Endodermal cell (in vitro differentiated cells): Measurements from ENCODE around the gene CTCFL. TPM values are rescaled to one million over a fixed set of nuclear protein-coding genes. Genes with fewer than 3 reads are reported as not detected.

Experiments used
- DNase-seq: peaks from one replicate; pipeline ENCODE4 v3.0.0-alpha.2; 2017
- H3K27ac ChIP-seq: 2 replicates; pipeline ENCODE4 v1.5.1; 2013; ENCODE audit warnings: mild to moderate bottlenecking, low read depth, low read length, moderate library complexity
- H3K27me3 ChIP-seq: 2 replicates; pipeline ENCODE4 v1.6.1; 2013; ENCODE audit warnings: mild to moderate bottlenecking, low read length, moderate library complexity; ENCODE audit not compliant: insufficient read depth, control insufficient read depth, poor library complexity, severe bottlenecking
- H3K36me3 ChIP-seq: 2 replicates; pipeline ENCODE4 v1.7.0; 2013; ENCODE audit warnings: mild to moderate bottlenecking, low read length, moderate library complexity; ENCODE audit not compliant: control insufficient read depth, insufficient read depth
- H3K4me1 ChIP-seq: one replicate; pipeline ENCODE4 v1.7.0; 2013; ENCODE audit warnings: low read length; ENCODE audit not compliant: control insufficient read depth, insufficient read depth
- H3K4me3 ChIP-seq: 2 replicates; pipeline ENCODE4 v1.5.1; 2013; ENCODE audit warnings: mild to moderate bottlenecking, low read length, moderate library complexity
- H3K9ac ChIP-seq: 2 replicates; pipeline ENCODE4 v1.6.1; 2013; ENCODE audit warnings: mild to moderate bottlenecking, low read length, moderate library complexity; ENCODE audit not compliant: poor library complexity, severe bottlenecking; ENCODE audit errors: extremely low read depth
- H3K9me3 ChIP-seq: 2 replicates; pipeline ENCODE4 v1.6.1; 2013; ENCODE audit warnings: mild to moderate bottlenecking, low read length, moderate library complexity; ENCODE audit not compliant: control insufficient read depth
- H3K27ac Mint-ChIP-seq: 2 replicates; pipeline ENCODE4 v1.8.0; 2020; ENCODE audit warnings: mixed read lengths
- H3K27me3 Mint-ChIP-seq: 2 replicates; pipeline ENCODE4 v1.8.0; 2021; ENCODE audit warnings: mild to moderate bottlenecking, mixed read lengths; ENCODE audit not compliant: insufficient read depth
- H3K36me3 Mint-ChIP-seq: 2 replicates; pipeline ENCODE4 v1.8.0; 2020; ENCODE audit warnings: low read depth, mixed read lengths
- H3K4me1 Mint-ChIP-seq: 2 replicates; pipeline ENCODE4 v1.8.0; 2020; ENCODE audit warnings: mixed read lengths
- H3K4me3 Mint-ChIP-seq: 2 replicates; pipeline ENCODE4 v1.8.0; 2020; ENCODE audit warnings: mild to moderate bottlenecking, moderate library complexity, mixed read lengths
- H3K9me3 Mint-ChIP-seq: 2 replicates; pipeline ENCODE4 v1.8.0; 2020; ENCODE audit warnings: mild to moderate bottlenecking, mixed read lengths
- WGBS, 2 experiments: methylation state at CpG; one replicate each; pipeline versions ENCODE4 v1.1.5 to v1.1.7; 2013; ENCODE audit warnings: missing lambda C conversion rate in 2 of 2, mixed read lengths in 1 of 2; ENCODE audit not compliant: insufficient coverage in 1 of 2, insufficient read length in 1 of 2; 5-methylcytosine and 5-hydroxymethylcytosine counted together
- total RNA-seq, 2 donors: library from RNA; stranded (reverse); fragmentation: NEBNext Ultra II Directional in 1 of 2; extraction: Animal tissue kit (Norgen Biotek cat#: 25700) in 1 of 2; gene quantifications; 2 replicates in 1 of 2; 3 replicates in 1 of 2; pipeline ENCODE4 v1.2.1, GENCODE V29; 2021
- TF ChIP-seq, protein P1 (sequence below): fragments of 200-600 bp; sonication (generic); conservative IDR thresholded peaks from 2 replicates; pipeline ENCODE4 v1.5.0; 2021; ENCODE audit warnings: antibody characterized with exemption, mild to moderate bottlenecking

CTCFL gene
- total RNA-seq, 2 donors from 2014 or later: 0.33 to 1.4 TPM

GRCh38 chr20:57529160-57529585 is 4.2 kb upstream of the CTCFL start:
- Mint-ChIP-seq H3K27ac (no peak overlapping the region), H3K36me3 (no peaks in the 10 kb centered on the region), H3K27me3 (peaks cover 4% of the 10 kb centered on the region), H3K4me3 (no peak overlapping the region), H3K9me3 (peaks cover 10% of the 10 kb centered on the region), H3K4me1 (no peaks in the 10 kb centered on the region)
- no peak overlapping the region for H3K4me3 ChIP-seq
- no peaks in the 10 kb centered on the region for H3K27me3 ChIP-seq
- no peaks in the 10 kb centered on the region for H3K36me3 ChIP-seq
- H3K9ac ChIP-seq: no peak overlapping the region
- H3K27ac ChIP-seq: no peak overlapping the region
- no peaks in the 10 kb centered on the region for H3K9me3 ChIP-seq
- TF ChIP-seq, protein P1, sequence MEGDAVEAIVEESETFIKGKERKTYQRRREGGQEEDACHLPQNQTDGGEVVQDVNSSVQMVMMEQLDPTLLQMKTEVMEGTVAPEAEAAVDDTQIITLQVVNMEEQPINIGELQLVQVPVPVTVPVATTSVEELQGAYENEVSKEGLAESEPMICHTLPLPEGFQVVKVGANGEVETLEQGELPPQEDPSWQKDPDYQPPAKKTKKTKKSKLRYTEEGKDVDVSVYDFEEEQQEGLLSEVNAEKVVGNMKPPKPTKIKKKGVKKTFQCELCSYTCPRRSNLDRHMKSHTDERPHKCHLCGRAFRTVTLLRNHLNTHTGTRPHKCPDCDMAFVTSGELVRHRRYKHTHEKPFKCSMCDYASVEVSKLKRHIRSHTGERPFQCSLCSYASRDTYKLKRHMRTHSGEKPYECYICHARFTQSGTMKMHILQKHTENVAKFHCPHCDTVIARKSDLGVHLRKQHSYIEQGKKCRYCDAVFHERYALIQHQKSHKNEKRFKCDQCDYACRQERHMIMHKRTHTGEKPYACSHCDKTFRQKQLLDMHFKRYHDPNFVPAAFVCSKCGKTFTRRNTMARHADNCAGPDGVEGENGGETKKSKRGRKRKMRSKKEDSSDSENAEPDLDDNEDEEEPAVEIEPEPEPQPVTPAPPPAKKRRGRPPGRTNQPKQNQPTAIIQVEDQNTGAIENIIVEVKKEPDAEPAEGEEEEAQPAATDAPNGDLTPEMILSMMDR: no peak
- WGBS, 2 experiments: 93 to 95% methylated on average over 6 to 8 of the region's 8 CpGs
- no peaks in the 10 kb centered on the region for H3K4me1 ChIP-seq
- no peak for DNase-seq

DNA sequence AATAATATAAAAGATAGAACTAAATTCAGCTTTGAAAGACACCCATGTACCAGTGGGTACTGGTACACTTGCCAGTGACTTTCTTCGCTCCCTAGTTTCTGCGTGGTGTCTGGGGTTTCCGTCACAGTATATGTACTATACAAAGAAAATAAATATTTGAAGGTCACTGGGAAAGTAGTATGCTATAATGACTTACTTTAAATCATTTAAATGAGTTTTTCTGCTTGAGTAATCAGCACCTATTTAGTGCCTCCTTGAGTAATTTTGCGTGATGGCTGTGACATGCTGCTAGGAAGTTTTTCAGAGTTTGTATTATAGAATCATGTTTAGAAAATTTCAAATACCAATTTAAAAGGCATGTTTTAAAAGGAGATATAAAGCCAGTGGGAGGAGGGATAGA is 3.2 kb upstream of the CTCFL start:
- no peak for DNase-seq
- TF ChIP-seq, protein P1: no peak
- Mint-ChIP-seq H3K27ac (no peak overlapping the region), H3K9me3 (peaks cover 4% of the 10 kb centered on the region), H3K27me3 (peaks cover 2% of the 10 kb centered on the region), H3K4me3 (no peak overlapping the region), H3K36me3 (no peaks in the 10 kb centered on the region), H3K4me1 (no peaks in the 10 kb centered on the region)
- H3K9ac ChIP-seq: no peak overlapping the region
- no peaks in the 10 kb centered on the region for H3K9me3 ChIP-seq
- H3K36me3 ChIP-seq: no peaks in the 10 kb centered on the region
- 97% methylated on average over 3 of the region's 4 CpGs; no CpG with 5 or more reads in 1 of the 2 experiments for WGBS, 2 experiments
- H3K27ac ChIP-seq: no peak overlapping the region
- H3K4me3 ChIP-seq: no peak overlapping the region
- H3K27me3 ChIP-seq: no peaks in the 10 kb centered on the region
- H3K4me1 ChIP-seq: no peaks in the 10 kb centered on the region

- no peak overlapping the region for H3K27ac ChIP-seq
- no peak overlapping the region for H3K4me3 Mint-ChIP-seq
- no peaks in the 10 kb centered on the region for H3K4me1 Mint-ChIP-seq
- H3K9me3 ChIP-seq: no peaks in the 10 kb centered on the region
- no peak overlapping the region for H3K9ac ChIP-seq
- no peaks in the 10 kb centered on the region for H3K27me3 ChIP-seq
- TF ChIP-seq, protein P1: no peak
- WGBS, 2 experiments: 80 to 100% methylated on average over 2 to 4 of the region's 6 CpGs
- no peaks in the 10 kb centered on the region for H3K36me3 ChIP-seq
- peaks cover 2% of the 10 kb centered on the region for H3K9me3 Mint-ChIP-seq
- no peak for DNase-seq
- no peak overlapping the region for H3K27ac Mint-ChIP-seq
- H3K4me1 ChIP-seq: no peaks in the 10 kb centered on the region
- H3K27me3 Mint-ChIP-seq: no peaks in the 10 kb centered on the region
- H3K4me3 ChIP-seq: no peak overlapping the region
- no peaks in the 10 kb centered on the region for H3K36me3 Mint-ChIP-seq
These were observed 2.8 kb upstream of the CTCFL start for GRCh38 chr20:57527728-57528127.
